ENCODE measurements around the gene METTL24.

The METTL24 gene

DNA sequence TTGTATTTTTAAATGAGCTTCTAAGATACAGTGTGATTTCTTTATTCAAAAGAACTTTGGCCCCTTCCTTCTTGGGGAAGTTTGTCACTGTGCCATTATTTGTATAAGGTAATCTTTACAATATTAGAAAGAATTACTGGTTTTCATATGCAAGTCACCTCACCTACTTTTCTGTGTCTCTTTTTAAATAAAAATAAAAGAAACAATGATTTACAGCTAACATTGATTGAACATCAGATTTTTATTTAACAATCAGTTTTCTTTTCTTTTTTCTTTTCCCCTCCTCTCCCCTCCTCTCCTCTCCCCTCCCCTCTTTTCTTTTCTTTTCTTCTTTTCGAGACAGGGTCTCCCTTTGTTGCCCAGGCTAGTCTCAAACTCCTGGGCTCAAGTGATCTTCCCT is 131.9 kb downstream of the METTL24 start:
- ATAC-seq, result no peak
- TF ChIP-seq ZFP3 (CRISPR knock-in tag; IDR thresholded peaks at IDR 0.05), result no peak
- no peak for TF ChIP-seq SNAI2 (CRISPR knock-in tag; IDR thresholded peaks at IDR 0.05)
- TF ChIP-seq CSRNP3 (CRISPR knock-in tag; IDR thresholded peaks at IDR 0.05), result no peak
- TF ChIP-seq RARB (CRISPR knock-in tag; IDR thresholded peaks at IDR 0.05), result no peak
- TF ChIP-seq TSHZ2 (CRISPR knock-in tag; IDR thresholded peaks at IDR 0.05), result no peak
- TF ChIP-seq ZFP30 (CRISPR knock-in tag; IDR thresholded peaks at IDR 0.05), result no peak
- TF ChIP-seq PATZ1 (CRISPR knock-in tag; IDR thresholded peaks at IDR 0.05; ENCODE audit: borderline replicate concordance), result no peak
- TF ChIP-seq CSDC2 (CRISPR knock-in tag; IDR thresholded peaks at IDR 0.05), result no peak
- TF ChIP-seq CREB5 (CRISPR knock-in tag; IDR thresholded peaks at IDR 0.05; ENCODE audit: low read depth), result no peak
- TF ChIP-seq ZNF565 (CRISPR knock-in tag; conservative IDR thresholded peaks at IDR 0.05; ENCODE audit: low read depth), result no peak
- TF ChIP-seq OSR1 (CRISPR knock-in tag; IDR thresholded peaks at IDR 0.05), result no peak
- TF ChIP-seq TCF4 (CRISPR knock-in tag; IDR thresholded peaks at IDR 0.05; ENCODE audit: borderline replicate concordance), result no peak

DNA sequence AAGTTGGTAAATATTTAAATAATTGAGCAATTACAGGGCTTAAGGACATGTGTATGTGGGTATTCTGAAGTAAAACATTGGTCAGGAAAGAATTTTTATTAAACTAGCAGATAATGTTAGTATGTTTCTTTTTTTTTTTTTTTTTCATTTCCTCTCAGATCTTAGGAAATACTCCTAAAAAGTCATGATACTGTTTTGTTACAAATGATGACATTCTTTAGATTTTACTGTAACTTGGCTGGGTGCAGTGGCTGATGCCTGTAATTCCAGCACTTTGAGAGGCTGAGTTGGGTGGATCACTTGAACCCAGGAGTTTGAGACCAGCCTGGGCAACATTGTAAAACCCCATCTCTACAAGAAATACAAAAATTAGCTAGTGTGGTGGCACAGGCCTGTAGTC is 136.4 kb downstream of the METTL24 start:
- no peak for ATAC-seq
- TF ChIP-seq RARB (CRISPR knock-in tag; IDR thresholded peaks at IDR 0.05) (no peak), ARNTL (CRISPR knock-in tag; IDR thresholded peaks at IDR 0.05; ENCODE audit: borderline replicate concordance, low read depth) (no peak), ZFP3 (CRISPR knock-in tag; IDR thresholded peaks at IDR 0.05) (no peak), BACH2 (CRISPR knock-in tag; IDR thresholded peaks at IDR 0.05; ENCODE audit: borderline replicate concordance) (no peak), PPARA (CRISPR knock-in tag; IDR thresholded peaks at IDR 0.05; ENCODE audit: borderline replicate concordance) (no peak), SNAI2 (CRISPR knock-in tag; IDR thresholded peaks at IDR 0.05) (no peak), PATZ1 (CRISPR knock-in tag; IDR thresholded peaks at IDR 0.05; ENCODE audit: borderline replicate concordance) (no peak), TSHZ2 (CRISPR knock-in tag; IDR thresholded peaks at IDR 0.05) (no peak), CREB5 (CRISPR knock-in tag; IDR thresholded peaks at IDR 0.05; ENCODE audit: low read depth) (no peak), ZNF70 (CRISPR knock-in tag; IDR thresholded peaks at IDR 0.05) (no peak), GLIS3 (CRISPR knock-in tag; IDR thresholded peaks at IDR 0.05) (no peak), OSR1 (CRISPR knock-in tag; IDR thresholded peaks at IDR 0.05) (no peak), TOX (CRISPR knock-in tag; IDR thresholded peaks at IDR 0.05; ENCODE audit: borderline replicate concordance) (no peak), CSRNP3 (CRISPR knock-in tag; IDR thresholded peaks at IDR 0.05) (no peak), ZNF565 (CRISPR knock-in tag; conservative IDR thresholded peaks at IDR 0.05; ENCODE audit: low read depth) (no peak), ZC3H10 (CRISPR knock-in tag; IDR thresholded peaks at IDR 0.05) (no peak), ISL1 (CRISPR knock-in tag; IDR thresholded peaks at IDR 0.05) (no peak), ESRRG (CRISPR knock-in tag; IDR thresholded peaks at IDR 0.05) (no peak)
- TF ChIP-seq, protein P1, sequence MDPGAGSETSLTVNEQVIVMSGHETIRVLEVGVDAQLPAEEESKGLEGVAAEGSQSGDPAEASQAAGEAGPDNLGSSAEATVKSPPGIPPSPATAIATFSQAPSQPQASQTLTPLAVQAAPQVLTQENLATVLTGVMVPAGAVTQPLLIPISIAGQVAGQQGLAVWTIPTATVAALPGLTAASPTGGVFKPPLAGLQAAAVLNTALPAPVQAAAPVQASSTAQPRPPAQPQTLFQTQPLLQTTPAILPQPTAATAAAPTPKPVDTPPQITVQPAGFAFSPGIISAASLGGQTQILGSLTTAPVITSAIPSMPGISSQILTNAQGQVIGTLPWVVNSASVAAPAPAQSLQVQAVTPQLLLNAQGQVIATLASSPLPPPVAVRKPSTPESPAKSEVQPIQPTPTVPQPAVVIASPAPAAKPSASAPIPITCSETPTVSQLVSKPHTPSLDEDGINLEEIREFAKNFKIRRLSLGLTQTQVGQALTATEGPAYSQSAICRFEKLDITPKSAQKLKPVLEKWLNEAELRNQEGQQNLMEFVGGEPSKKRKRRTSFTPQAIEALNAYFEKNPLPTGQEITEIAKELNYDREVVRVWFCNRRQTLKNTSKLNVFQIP (CRISPR knock-in tag; IDR thresholded peaks at IDR 0.05; ENCODE audit: borderline replicate concordance, low read depth), result no peak

All from SK-N-SH treated with all-trans-retinoic acid at 6 μM for 48 hours (cell line).